ENCODE results near the gene PROB1.
"Not testable (repeated sequence)": the region's sequence is repeated elsewhere in the genome, so short reads cannot be mapped to it uniquely, and the experiment has no call there.

Gene PROB1

GRCh38 chr5:139379626-139380449 is 15.1 kb downstream of the PROB1 start:
- in situ Hi-C loops (cut with MboI; ENCODE audit: low sequenced_read_pairs) = no loop called here

GRCh38 chr5:139378941-139379361 is 16.0 kb downstream of the PROB1 start:
- in situ Hi-C loops (cut with MboI; ENCODE audit: low sequenced_read_pairs) = no loop called here

- in situ Hi-C loops (cut with MboI; ENCODE audit: low sequenced_read_pairs) = no loop called here
These were observed 16.6 kb downstream of the PROB1 start for GRCh38 chr5:139378101-139378825.

- in situ Hi-C loops (cut with MboI; ENCODE audit: low sequenced_read_pairs) = no loop called here
These were observed 17.7 kb downstream of the PROB1 start for GRCh38 chr5:139377226-139377625.

- in situ Hi-C loops (cut with MboI; ENCODE audit: low sequenced_read_pairs) = no loop called here
These were observed 18.5 kb downstream of the PROB1 start for GRCh38 chr5:139376364-139376763.

- in situ Hi-C loops (cut with MboI; ENCODE audit: low sequenced_read_pairs) = no loop called here
These were observed 20.0 kb downstream of the PROB1 start for GRCh38 chr5:139374909-139375308.

GRCh38 chr5:139371482-139372435 is 23.1 kb downstream of the PROB1 start:
- in situ Hi-C loops (cut with MboI; ENCODE audit: low sequenced_read_pairs) = no loop called here

GRCh38 chr5:139369181-139369580 is 25.7 kb downstream of the PROB1 start:
- in situ Hi-C loops (cut with MboI; ENCODE audit: low sequenced_read_pairs) = no loop called here

GRCh38 chr5:139368613-139369012 is 26.3 kb downstream of the PROB1 start:
- in situ Hi-C loops (cut with MboI; ENCODE audit: low sequenced_read_pairs) = no loop called here

- in situ Hi-C loops (cut with MboI; ENCODE audit: low sequenced_read_pairs) = no loop called here
These were observed 30.4 kb downstream of the PROB1 start for GRCh38 chr5:139364466-139364865.

- in situ Hi-C loops (cut with MboI; ENCODE audit: low sequenced_read_pairs) = no loop called here
These were observed 31.0 kb downstream of the PROB1 start for GRCh38 chr5:139363937-139364336.

- in situ Hi-C loops (cut with MboI; ENCODE audit: low sequenced_read_pairs) = no loop called here
These were observed 33.0 kb downstream of the PROB1 start for GRCh38 chr5:139361835-139362429.

GRCh38 chr5:139360384-139360783 is 34.5 kb downstream of the PROB1 start:
- in situ Hi-C loops (cut with MboI; ENCODE audit: low sequenced_read_pairs) = no loop called here

GRCh38 chr5:139358064-139358463 is 36.8 kb downstream of the PROB1 start:
- in situ Hi-C loops (cut with MboI; ENCODE audit: low sequenced_read_pairs) = no loop called here

- in situ Hi-C loops (cut with MboI; ENCODE audit: low sequenced_read_pairs) = not testable (repeated sequence)
These were observed 39.0 kb downstream of the PROB1 start for GRCh38 chr5:139355900-139356299.

GRCh38 chr5:139354186-139354585 is 40.7 kb downstream of the PROB1 start:
- in situ Hi-C loops (cut with MboI; ENCODE audit: low sequenced_read_pairs) = no loop called here

- in situ Hi-C loops (cut with MboI; ENCODE audit: low sequenced_read_pairs) = not testable (repeated sequence)
These were observed 47.0 kb downstream of the PROB1 start for GRCh38 chr5:139347863-139348262.

- in situ Hi-C loops (cut with MboI; ENCODE audit: low sequenced_read_pairs) = not testable (repeated sequence)
These were observed 49.5 kb downstream of the PROB1 start for GRCh38 chr5:139345442-139345841.

- in situ Hi-C loops (cut with MboI; ENCODE audit: low sequenced_read_pairs) = no loop called here
These were observed 50.7 kb downstream of the PROB1 start for GRCh38 chr5:139344177-139344576.

- in situ Hi-C loops (cut with MboI; ENCODE audit: low sequenced_read_pairs) = no loop called here
These were observed 51.4 kb downstream of the PROB1 start for GRCh38 chr5:139343476-139343875.

- in situ Hi-C loops (cut with MboI; ENCODE audit: low sequenced_read_pairs) = no loop called here
These were observed 52.5 kb downstream of the PROB1 start for GRCh38 chr5:139342423-139342723.

Measured in hTERT RPE-1 (cell line).